Lung (tissue), 13 donors: ENCODE measurements around the gene TMOD2. TPM values are rescaled to one million over a fixed set of nuclear protein-coding genes. Genes with fewer than 3 reads are reported as not detected.

ENCODE experiments used
- ATAC-seq: fragments of 200-7000 bp; cut with Tn5 transposase; one replicate; pipeline ENCODE4 v1.9.1; 2020; ENCODE audit warnings: moderate number of reproducible peaks; ENCODE audit not compliant: insufficient read depth, low FRiP score
- DNase-seq, 3 donors: peaks; one replicate each; pipeline ENCODE4 v3.0.0-alpha.2; 2013 to 2017
- H3K27ac ChIP-seq, 2 donors: one replicate each; pipeline ENCODE4 v1.5.1; 2013; ENCODE audit warnings: mild to moderate bottlenecking in 2 of 2, moderate library complexity in 2 of 2, control low read depth in 1 of 2, inconsistent platforms in 1 of 2, low read depth in 1 of 2, low read length in 1 of 2
- H3K27me3 ChIP-seq, 3 donors: one replicate each; pipeline ENCODE4 v1.5.1; 2013; ENCODE audit warnings: low read length in 2 of 3; ENCODE audit not compliant: control insufficient read depth in 3 of 3, insufficient read depth in 3 of 3
- H3K36me3 ChIP-seq, 4 donors: one replicate each; pipeline ENCODE4 v1.5.1; 2013; ENCODE audit warnings: low read length in 4 of 4, mild to moderate bottlenecking in 1 of 4, moderate library complexity in 1 of 4; ENCODE audit not compliant: control insufficient read depth in 4 of 4, insufficient read depth in 4 of 4
- H3K4me1 ChIP-seq, 5 donors: one replicate each; pipeline ENCODE4 v1.5.1; 2013; ENCODE audit warnings: low read length in 5 of 5, mild to moderate bottlenecking in 2 of 5, moderate library complexity in 1 of 5; ENCODE audit not compliant: control insufficient read depth in 5 of 5, insufficient read depth in 5 of 5
- H3K4me3 ChIP-seq: one replicate; pipeline ENCODE4 v1.5.1; 2013; ENCODE audit warnings: mild to moderate bottlenecking, control low read depth, moderate library complexity
- H3K9ac ChIP-seq, 2 donors: one replicate each; pipeline ENCODE4 v1.5.1; 2013; ENCODE audit warnings: low read length in 2 of 2, control low read depth in 1 of 2; ENCODE audit not compliant: insufficient read depth in 1 of 2
- H3K9me3 ChIP-seq, 4 donors: one replicate each; pipeline ENCODE4 v1.5.1; 2013; ENCODE audit warnings: low read length in 3 of 4, mild to moderate bottlenecking in 1 of 4, moderate library complexity in 1 of 4; ENCODE audit not compliant: control insufficient read depth in 4 of 4, insufficient read depth in 3 of 4
- CTCF ChIP-seq: IDR thresholded peaks from 2 replicates; pipeline ENCODE4 v1.5.1; 2012; ENCODE audit warnings: mild to moderate bottlenecking; ENCODE audit errors: control extremely low read depth, extremely low read depth
- WGBS, 2 donors: extraction: QIAGEN DNeasy Blood & Tissue Kit; methylation state at CpG; one replicate each; pipeline ENCODE4 v1.1.7; 2013; 5-methylcytosine and 5-hydroxymethylcytosine counted together
- polyA plus RNA-seq, 2 donors: library from polyadenylated mRNA; stranded (reverse); fragments of 200-250 nt; gene quantifications; one replicate each; pipeline ENCODE4 v1.2.1, GENCODE V29; 2013
- small RNA-seq: library from RNA; depleted of rRNA; stranded (forward); fragments of <200 nt; gene quantifications from one replicate; pipeline ENCODE3, GENCODE V24; 2014; ENCODE audit warnings: low replicate concordance
- total RNA-seq, 2 donors: library from RNA; depleted of rRNA in 1 of 2; stranded (reverse); fragments of >200 nt in 1 of 2; gene quantifications; one replicate each; pipeline ENCODE4 v1.2.1, GENCODE V29; 2014 to 2021
- donor health status: control.
- donor health status: control.
- donor health status: Bipolar disorder and iron deficiency.
- donor health status: healthy.
- donor health status: DM: yes; HTN: yes; CAD: no.

The TMOD2 gene
- total and polyA plus RNA-seq, 4 donors, result 1.5 to 10.4 (median 5.8) TPM

GRCh38 chr15:51865317-51865716 is 113.9 kb downstream of the TMOD2 start:
- Histone ChIP-seq H3K27ac (no peak overlapping the region), H3K27me3 (no peaks in the 10 kb centered on the region), H3K9ac (no peak overlapping the region), H3K4me3 (no peak overlapping the region), H3K9me3 (peaks cover 0 to 2% (median 0%) of the 10 kb centered on the region in 4 donors), H3K36me3 (peaks cover 15 to 36% (median 22%) of the 10 kb centered on the region in 4 donors), H3K4me1 (peaks cover 0 to 15% (median 8%) of the 10 kb centered on the region in 5 donors)
- ATAC-seq (no peak), DNase-seq (no peak)
- WGBS, 2 donors, result 88 to 96% methylated on average over 1 of the region's 1 CpG
- TF ChIP-seq CTCF, result no peak

Small RNAs within 50 kb of the gene (small RNA-seq; reads per million reads assigned to genes)
- gene AC090971.5, result not detected
- gene RF00017, result not detected

Other genes starting within 250 kb of the TMOD2 start
- gene DMXL2, start 128.8 kb upstream of the TMOD2 start, total RNA-seq, result 100 to 1,000 TPM in 1 of 2 donors, 10 to 100 TPM in 1; 49.4 to 105 TPM
- 100 to 1,000 TPM in 1 of 2 donors, 10 to 100 TPM in 1; 40.9 to 101 TPM for gene DMXL2, start 128.8 kb upstream of the TMOD2 start, polyA plus RNA-seq
- gene SCG3, start 70.1 kb upstream of the TMOD2 start, total RNA-seq, result 1 to 10 TPM in 1 of 2 donors, under 1 TPM in 1; 0.37 to 1.3 TPM
- gene SCG3, start 70.1 kb upstream of the TMOD2 start, polyA plus RNA-seq, result under 1 TPM; 0.14 to 0.15 TPM
- gene LYSMD2, start 13.9 kb upstream of the TMOD2 start, total RNA-seq, result 10 to 100 TPM in 1 of 2 donors, 1 to 10 TPM in 1; 8.1 to 12.9 TPM
- gene LYSMD2, start 13.9 kb upstream of the TMOD2 start, polyA plus RNA-seq, result 10 to 100 TPM; 14.4 to 17.4 TPM
- 100 to 1,000 TPM in 1 of 2 donors, 10 to 100 TPM in 1; 65.8 to 108 TPM for gene TMOD3, start 78.1 kb downstream of the TMOD2 start, total RNA-seq
- gene TMOD3, start 78.1 kb downstream of the TMOD2 start, polyA plus RNA-seq, result 10 to 100 TPM; 12.4 to 16.4 TPM
- 10 to 100 TPM; 12.4 to 25.4 TPM for gene LEO1, start 220.2 kb downstream of the TMOD2 start, total RNA-seq
- gene LEO1, start 220.2 kb downstream of the TMOD2 start, polyA plus RNA-seq, result 10 to 100 TPM in 1 of 2 donors, 1 to 10 TPM in 1; 7.1 to 12.3 TPM